UCSD-AML1 (cell line): ENCODE results near the gene PTCD1.

Experiments used
- DNase-seq: peaks from one replicate; lab custom pipeline; 2025; ENCODE audit not compliant: unreplicated experiment; lab: John Stamatoyannopoulos, UW

PTCD1 gene

DNA sequence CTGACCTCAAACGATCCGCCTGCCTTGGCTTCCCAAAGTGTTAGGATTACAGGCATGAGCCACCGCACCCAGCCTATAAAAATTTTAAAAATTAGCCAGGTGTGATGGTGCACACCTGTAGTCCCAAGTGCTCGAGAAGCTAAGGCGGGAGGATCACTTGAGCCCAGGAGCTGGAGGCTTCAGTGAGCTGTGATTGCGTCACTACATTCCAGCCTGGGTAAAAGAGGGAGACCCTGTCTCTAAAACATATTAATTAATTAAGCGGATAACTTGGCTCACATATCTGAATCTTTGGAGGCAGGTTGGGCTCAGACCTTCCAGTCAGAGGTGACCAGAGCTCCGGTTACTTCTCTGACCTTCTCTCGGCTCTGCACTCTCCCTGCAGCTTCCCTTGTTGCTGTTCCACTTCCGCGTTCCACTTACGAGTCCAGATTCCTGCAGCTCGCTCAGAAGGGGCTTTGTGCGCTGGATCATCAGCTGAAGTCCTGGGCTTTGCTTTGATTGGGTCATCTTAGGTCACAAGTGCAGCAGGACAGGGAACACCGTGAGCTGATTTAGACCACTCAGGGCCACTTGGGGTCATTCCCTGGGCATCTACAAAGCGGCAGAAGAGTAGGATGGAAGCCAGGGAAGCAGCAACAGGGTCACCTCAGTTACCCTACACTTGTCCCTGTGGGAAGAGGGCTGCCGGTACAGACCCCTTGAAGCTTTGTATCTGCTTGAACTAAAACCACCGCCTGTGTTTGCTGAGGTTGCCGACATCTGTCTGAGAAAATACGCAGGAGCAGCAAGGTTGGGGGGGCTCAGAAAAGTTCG lies 66.1 kb downstream of the PTCD1 start:
- DNase-seq = no peak

DNA sequence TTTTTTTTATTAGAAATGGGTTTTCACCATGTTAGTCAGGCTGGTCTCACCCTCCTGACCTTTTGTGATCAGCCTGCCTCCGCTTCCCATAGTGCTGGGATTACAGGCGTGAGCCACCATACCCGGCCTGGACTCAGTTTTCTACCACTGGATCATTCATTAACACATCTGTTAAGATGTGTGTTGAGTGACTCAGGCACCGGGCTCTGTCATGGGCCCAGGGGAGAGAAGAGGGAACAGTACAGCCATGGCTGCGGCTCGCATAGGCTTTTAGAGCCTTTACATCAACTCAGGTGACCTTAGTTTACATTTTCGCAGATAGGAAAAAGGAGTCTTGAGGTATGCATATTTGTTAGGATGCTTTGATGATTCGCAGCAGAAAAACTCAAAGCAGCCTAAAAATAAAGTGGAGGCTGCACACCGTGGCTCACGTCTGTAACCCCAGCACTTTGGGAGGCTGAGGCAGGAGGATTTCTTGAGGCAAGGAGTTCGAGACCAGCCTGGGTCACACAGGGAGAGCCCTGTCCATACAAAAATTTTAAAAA lies 67.2 kb downstream of the PTCD1 start:
- DNase-seq = no peak

DNA sequence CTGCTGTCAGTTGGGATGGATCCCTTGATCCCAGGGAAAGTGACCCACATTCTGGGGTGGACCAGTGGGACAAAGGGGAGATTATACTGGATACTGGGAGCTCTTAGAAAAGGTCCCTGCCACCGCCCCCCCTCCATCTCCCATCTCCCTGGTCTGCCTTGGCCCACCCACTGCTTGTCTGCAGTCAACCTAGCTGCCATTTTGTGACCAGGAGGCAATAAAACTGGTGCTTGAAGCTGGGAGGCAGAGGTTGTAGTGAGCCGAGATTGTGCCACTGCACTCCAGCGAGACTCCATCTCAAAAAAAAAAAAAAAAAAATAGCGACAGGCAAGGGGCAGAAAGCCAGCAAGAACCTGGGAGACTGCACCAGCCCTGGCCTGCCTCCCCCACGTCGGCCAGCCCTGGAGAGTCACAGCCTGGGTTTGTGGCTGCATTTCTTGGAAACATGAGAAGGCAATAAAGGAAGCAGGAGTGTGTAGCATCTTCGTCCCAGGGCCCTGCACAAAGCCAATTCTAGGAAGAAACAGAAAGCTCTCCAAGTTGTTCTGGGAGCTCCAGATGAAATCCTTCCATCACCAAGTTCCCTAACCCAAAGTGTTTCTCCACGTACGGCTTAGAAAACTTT lies 68.7 kb downstream of the PTCD1 start:
- DNase-seq = peak; percentile 49

DNA sequence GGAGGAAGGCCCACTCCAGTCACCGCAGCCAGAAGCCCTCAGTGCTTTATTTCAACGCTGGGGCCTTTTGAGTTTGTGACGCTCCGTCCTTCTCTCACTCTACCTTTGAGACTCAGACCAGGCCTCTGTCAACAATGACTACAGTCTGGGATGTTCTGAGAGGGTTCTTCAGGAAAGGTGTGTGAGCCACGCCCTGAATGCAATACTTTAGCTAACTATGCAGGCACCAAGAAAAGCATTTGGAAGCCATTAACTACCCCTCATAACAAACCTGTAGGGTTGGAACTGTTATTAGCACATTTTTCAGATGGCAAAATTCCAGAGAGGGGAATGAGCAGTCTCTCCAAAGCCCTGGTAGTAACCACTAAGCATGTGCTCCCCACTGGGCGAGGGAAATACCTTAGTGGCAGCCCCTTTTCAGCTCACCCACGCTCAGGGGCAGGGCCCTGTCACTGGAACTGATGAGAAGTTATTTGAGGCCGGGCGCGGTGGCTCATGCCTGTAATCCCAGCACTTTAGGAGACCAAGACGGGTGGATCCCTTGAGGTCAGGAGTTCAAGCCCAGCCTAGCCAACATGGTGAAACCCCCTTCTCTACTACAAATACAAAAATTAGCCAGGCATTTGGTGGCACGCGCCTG lies 69.7 kb downstream of the PTCD1 start:
- DNase-seq = no peak
